T-helper 2 cell treated with Interferon-gamma antibody and Interleukin-4, amounts not matched to agents 5 μg/mL and 100 μg/mL, for 36 hours (primary cell): ENCODE results near the gene ZBTB49.

ENCODE experiments used
- DNase-seq: peaks from one replicate; pipeline ENCODE4 v3.0.0; 2021; ENCODE audit warnings: low spot score
- H3K27ac Mint-ChIP-seq: one replicate; pipeline ENCODE4 v1.8.0; 2021; ENCODE audit warnings: mild to moderate bottlenecking, mixed read lengths
- H3K27me3 Mint-ChIP-seq: one replicate; pipeline ENCODE4 v1.8.0; 2021; ENCODE audit warnings: low read depth, mixed read lengths
- H3K36me3 Mint-ChIP-seq: one replicate; pipeline ENCODE4 v1.8.0; 2021; ENCODE audit warnings: low read depth, mixed read lengths
- H3K4me1 Mint-ChIP-seq: one replicate; pipeline ENCODE4 v1.8.0; 2021; ENCODE audit warnings: low read depth, mixed read lengths
- H3K4me3 Mint-ChIP-seq: one replicate; pipeline ENCODE4 v1.8.0; 2022; ENCODE audit warnings: mild to moderate bottlenecking, moderate library complexity, mixed read lengths
- H3K9me3 Mint-ChIP-seq: one replicate; pipeline ENCODE4 v1.8.0; 2021; ENCODE audit warnings: mixed read lengths

Gene ZBTB49

DNA sequence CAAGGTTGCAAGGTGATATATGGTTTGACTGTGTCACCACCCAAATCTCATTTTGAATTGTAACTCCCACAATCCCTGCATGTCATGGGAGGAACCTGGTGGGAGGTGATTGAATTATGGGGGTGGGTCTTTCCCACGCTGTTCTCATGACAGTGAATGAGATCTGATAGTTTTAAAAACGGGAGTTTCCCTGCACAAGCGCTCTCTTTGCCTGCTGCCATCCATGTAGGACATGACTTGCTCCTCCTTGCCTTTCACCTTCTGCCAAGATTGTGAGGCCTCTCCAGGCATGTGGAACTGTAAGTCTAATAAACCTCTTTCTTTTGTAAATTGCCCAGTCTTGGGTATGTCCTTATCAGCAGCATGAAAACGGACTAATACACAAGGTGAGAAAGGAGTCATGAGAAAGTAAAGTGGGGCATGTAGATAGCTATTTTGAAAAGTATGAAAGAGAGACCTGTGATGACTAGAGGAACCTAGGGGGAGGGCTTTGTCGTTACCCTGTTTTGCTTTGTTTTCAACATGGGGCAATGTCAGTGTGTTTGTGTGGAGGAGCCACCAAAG, 6.3 kb downstream of the ZBTB49 start:
- no peak overlapping the region for H3K27ac Mint-ChIP-seq
- no peak overlapping the region for H3K4me3 Mint-ChIP-seq
- peaks cover 4% of the 10 kb centered on the region for H3K36me3 Mint-ChIP-seq
- peaks cover 8% of the 10 kb centered on the region for H3K4me1 Mint-ChIP-seq
- no peak for DNase-seq
- no peaks in the 10 kb centered on the region for H3K27me3 Mint-ChIP-seq
- H3K9me3 Mint-ChIP-seq: no peaks in the 10 kb centered on the region

GRCh38 chr4:4299006-4299405, 9.0 kb downstream of the ZBTB49 start:
- Mint-ChIP-seq H3K4me1 (peaks cover 3% of the 10 kb centered on the region), H3K27me3 (no peaks in the 10 kb centered on the region), H3K9me3 (no peaks in the 10 kb centered on the region), H3K27ac (no peak overlapping the region), H3K36me3 (peaks cover 8% of the 10 kb centered on the region), H3K4me3 (no peak overlapping the region)
- DNase-seq: no peak

DNA sequence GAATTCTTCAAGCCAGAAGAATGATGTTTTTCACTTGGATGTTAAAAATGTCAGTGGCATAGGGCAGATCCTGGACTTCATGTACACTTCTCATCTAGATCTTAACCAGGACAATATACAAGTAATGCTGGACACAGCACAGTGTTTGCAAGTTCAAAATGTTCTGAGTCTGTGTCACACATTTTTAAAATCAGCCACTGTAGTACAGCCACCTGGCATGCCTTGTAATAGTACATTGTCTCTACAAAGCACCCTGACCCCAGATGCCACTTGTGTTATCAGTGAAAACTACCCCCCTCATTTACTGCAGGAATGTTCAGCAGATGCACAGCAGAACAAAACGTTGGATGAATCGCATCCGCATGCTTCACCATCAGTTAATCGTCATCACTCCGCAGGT, 11.9 kb downstream of the ZBTB49 start:
- H3K27me3 Mint-ChIP-seq: no peaks in the 10 kb centered on the region
- H3K27ac Mint-ChIP-seq: no peak overlapping the region
- DNase-seq: no peak
- H3K4me3 Mint-ChIP-seq: no peak overlapping the region
- H3K9me3 Mint-ChIP-seq: no peaks in the 10 kb centered on the region
- H3K4me1 Mint-ChIP-seq: no peaks in the 10 kb centered on the region
- peaks cover 12% of the 10 kb centered on the region for H3K36me3 Mint-ChIP-seq

DNA sequence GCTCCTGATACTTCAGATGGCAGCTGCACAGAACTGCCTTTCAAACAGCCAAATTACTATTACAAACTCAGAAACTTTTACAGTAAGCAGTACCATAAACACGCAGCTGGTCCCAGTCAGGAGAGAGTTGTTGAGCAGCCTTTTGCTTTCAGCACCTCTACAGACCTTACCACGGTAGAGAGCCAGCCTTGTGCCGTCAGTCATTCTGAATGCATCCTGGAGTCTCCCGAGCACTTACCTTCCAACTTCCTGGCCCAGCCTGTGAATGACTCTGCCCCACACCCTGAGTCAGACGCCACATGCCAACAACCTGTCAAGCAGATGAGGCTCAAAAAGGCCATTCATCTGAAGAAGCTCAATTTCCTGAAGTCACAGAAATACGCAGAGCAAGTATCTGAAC, 12.4 kb downstream of the ZBTB49 start:
- H3K27ac Mint-ChIP-seq: no peak overlapping the region
- H3K4me3 Mint-ChIP-seq: no peak overlapping the region
- no peaks in the 10 kb centered on the region for H3K4me1 Mint-ChIP-seq
- no peak for DNase-seq
- H3K9me3 Mint-ChIP-seq: no peaks in the 10 kb centered on the region
- H3K36me3 Mint-ChIP-seq: peaks cover 12% of the 10 kb centered on the region
- no peaks in the 10 kb centered on the region for H3K27me3 Mint-ChIP-seq

DNA sequence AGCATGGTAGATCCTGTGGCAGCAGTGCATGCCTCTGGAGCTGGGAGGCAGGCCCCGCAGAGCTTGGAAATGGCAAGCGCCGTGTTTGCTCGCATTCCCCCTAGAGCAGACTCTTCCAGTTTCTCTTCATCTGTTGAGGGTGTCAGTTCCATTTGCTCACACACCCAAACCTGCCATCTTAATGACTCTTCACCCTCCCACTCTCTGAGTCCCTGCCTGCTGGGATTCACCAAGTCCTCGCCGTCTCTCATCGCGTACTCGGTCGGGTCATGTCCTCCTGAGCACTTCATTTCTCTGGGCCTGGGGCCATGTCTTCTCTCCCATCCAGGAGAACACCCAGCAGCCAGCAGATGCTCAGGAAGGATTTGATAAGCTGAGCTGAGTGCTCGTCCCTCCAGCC, 16.9 kb downstream of the ZBTB49 start:
- H3K36me3 Mint-ChIP-seq: peaks cover 12% of the 10 kb centered on the region

GRCh38 chr4:4308800-4309441, 18.9 kb downstream of the ZBTB49 start:
- Mint-ChIP-seq H3K9me3 (no peaks in the 10 kb centered on the region), H3K36me3 (peaks cover 7% of the 10 kb centered on the region), H3K27me3 (no peaks in the 10 kb centered on the region), H3K27ac (no peak overlapping the region), H3K4me1 (no peaks in the 10 kb centered on the region), H3K4me3 (no peak overlapping the region)
- no peak for DNase-seq

More for the DNA sequence above, 16.9 kb downstream of the ZBTB49 start:
- no peaks in the 10 kb centered on the region for H3K9me3 Mint-ChIP-seq
- H3K4me3 Mint-ChIP-seq: no peak overlapping the region
- no peaks in the 10 kb centered on the region for H3K4me1 Mint-ChIP-seq
- no peaks in the 10 kb centered on the region for H3K27me3 Mint-ChIP-seq
- no peak for DNase-seq
- no peak overlapping the region for H3K27ac Mint-ChIP-seq

- Mint-ChIP-seq H3K4me1 (no peaks in the 10 kb centered on the region), H3K27ac (no peak overlapping the region), H3K27me3 (no peaks in the 10 kb centered on the region), H3K36me3 (peaks cover 7% of the 10 kb centered on the region), H3K9me3 (no peaks in the 10 kb centered on the region), H3K4me3 (no peak overlapping the region)
- DNase-seq: no peak
These were observed 21.1 kb downstream of the ZBTB49 start for GRCh38 chr4:4311193-4311592.

GRCh38 chr4:4315461-4316149, 25.6 kb downstream of the ZBTB49 start:
- H3K9me3 Mint-ChIP-seq: no peaks in the 10 kb centered on the region
- H3K27me3 Mint-ChIP-seq: no peaks in the 10 kb centered on the region
- DNase-seq: no peak
- peaks cover 6% of the 10 kb centered on the region for H3K36me3 Mint-ChIP-seq
- H3K4me1 Mint-ChIP-seq: no peaks in the 10 kb centered on the region
- no peak overlapping the region for H3K27ac Mint-ChIP-seq
- no peak overlapping the region for H3K4me3 Mint-ChIP-seq

DNA sequence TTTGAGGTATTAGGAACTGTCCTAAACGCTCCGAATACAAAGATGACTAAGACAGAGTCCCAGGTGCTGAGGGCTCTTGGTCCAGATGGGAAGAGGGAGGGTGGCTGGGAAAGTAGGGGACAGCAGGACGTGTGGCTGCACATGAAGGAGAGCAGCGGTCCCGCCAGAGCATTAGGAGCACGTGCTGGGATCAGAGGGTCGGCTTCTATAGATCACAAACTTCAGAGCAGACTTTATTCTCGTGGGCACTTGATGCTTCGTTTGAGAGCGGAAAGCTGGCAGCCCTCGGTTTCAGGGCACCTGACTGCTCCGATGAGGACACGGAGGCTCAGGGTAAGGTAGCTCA, 26.1 kb downstream of the ZBTB49 start:
- H3K9me3 Mint-ChIP-seq: no peaks in the 10 kb centered on the region
- no peaks in the 10 kb centered on the region for H3K4me1 Mint-ChIP-seq
- H3K27me3 Mint-ChIP-seq: no peaks in the 10 kb centered on the region
- peaks cover 8% of the 10 kb centered on the region for H3K36me3 Mint-ChIP-seq
- no peak for DNase-seq
- no peak overlapping the region for H3K27ac Mint-ChIP-seq
- no peak overlapping the region for H3K4me3 Mint-ChIP-seq

DNA sequence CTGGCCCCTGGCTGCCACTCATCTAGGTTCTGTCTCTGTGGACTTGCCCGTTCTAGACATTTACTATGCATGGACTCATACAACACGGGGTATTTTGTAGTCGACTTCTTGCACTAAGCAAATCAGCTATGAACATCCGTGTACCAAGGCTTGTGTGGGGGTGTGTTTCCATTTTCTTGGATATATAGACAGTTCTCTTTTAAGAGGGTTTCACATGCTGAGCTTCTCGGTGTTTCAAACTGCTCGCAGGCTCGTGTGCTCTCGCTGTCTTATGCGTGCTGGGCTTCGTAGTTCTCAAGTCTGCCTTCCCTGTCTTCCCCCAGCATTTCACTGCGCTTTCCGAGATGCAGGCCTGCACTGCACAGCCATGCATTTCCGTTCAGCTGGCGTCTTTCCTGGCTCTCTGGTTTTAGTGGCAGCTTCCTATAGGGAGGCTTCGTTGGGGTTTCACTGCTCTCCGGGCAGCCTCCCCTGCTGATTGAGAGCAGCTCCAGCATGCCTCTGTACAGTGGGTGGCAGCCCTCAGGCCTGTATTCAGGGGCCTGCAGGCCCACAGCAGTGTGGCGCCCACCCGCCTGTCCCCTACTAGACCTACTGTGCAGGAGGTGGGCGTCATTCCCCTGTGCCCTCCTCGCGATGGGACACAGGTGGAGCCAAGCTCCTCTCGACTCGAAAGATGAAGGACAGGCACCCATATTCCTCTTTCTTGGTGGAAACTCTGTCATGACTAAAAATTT, 27.6 kb downstream of the ZBTB49 start:
- Mint-ChIP-seq H3K4me1 (no peaks in the 10 kb centered on the region), H3K27me3 (no peaks in the 10 kb centered on the region), H3K4me3 (no peak overlapping the region), H3K9me3 (no peaks in the 10 kb centered on the region), H3K36me3 (peaks cover 11% of the 10 kb centered on the region), H3K27ac (no peak overlapping the region)
- no peak for DNase-seq

GRCh38 chr4:4320528-4320927, 30.5 kb downstream of the ZBTB49 start:
- Mint-ChIP-seq H3K4me1 (no peaks in the 10 kb centered on the region), H3K4me3 (no peak overlapping the region)

GRCh38 chr4:4320951-4321714, 31.1 kb downstream of the ZBTB49 start:
- Mint-ChIP-seq H3K9me3 (no peaks in the 10 kb centered on the region), H3K4me3 (no peak overlapping the region), H3K27me3 (no peaks in the 10 kb centered on the region), H3K4me1 (no peaks in the 10 kb centered on the region), H3K27ac (no peak overlapping the region), H3K36me3 (peaks cover 7% of the 10 kb centered on the region)
- DNase-seq: no peak

More at GRCh38 chr4:4320528-4320927, 30.5 kb downstream of the ZBTB49 start:
- Mint-ChIP-seq H3K27ac (no peak overlapping the region), H3K27me3 (no peaks in the 10 kb centered on the region), H3K9me3 (no peaks in the 10 kb centered on the region), H3K36me3 (peaks cover 9% of the 10 kb centered on the region)
- DNase-seq: no peak

- Mint-ChIP-seq H3K27me3 (no peaks in the 10 kb centered on the region), H3K27ac (no peak overlapping the region), H3K4me1 (no peaks in the 10 kb centered on the region), H3K9me3 (no peaks in the 10 kb centered on the region), H3K36me3 (peaks cover 7% of the 10 kb centered on the region), H3K4me3 (no peak overlapping the region)
- no peak for DNase-seq
These were observed 32.1 kb downstream of the ZBTB49 start for GRCh38 chr4:4321951-4322688.
